ENCODE data around the gene FAM111A.

The FAM111A gene

DNA sequence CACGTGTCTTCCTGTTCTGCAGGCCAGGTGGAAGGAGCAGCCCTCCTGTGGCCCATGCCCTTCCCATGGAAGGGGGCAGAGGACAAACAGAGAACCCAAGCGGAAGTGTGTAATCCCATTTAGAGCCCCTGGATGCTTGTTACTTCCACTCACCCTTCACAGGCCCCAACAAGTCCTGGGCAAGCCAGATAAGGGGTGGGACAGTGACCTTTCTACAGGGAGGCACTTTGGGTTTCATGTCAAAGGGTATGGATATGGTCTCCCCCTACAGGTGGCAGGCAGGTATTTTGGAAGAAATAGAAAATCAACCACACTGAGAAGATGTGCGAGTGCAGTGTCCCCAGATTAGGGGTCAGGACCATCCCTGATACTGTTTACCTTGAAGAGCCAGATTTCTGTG is 58.7 kb downstream of the FAM111A start:
- DNase-seq: no peak
